Left kidney (tissue), 2 donors: ENCODE data around the gene NOXO1. TPM values are rescaled to one million over a fixed set of nuclear protein-coding genes. Genes with fewer than 3 reads are reported as not detected.

Experiments
- DNase-seq: peaks from one replicate; pipeline ENCODE4 v3.0.0-alpha.2; 2013
- polyA plus RNA-seq: library from polyadenylated mRNA; unstranded; fragments of 120-200 nt; gene quantifications from one replicate; pipeline ENCODE4 v1.2.1, GENCODE V29; 2013; ENCODE audit not compliant: insufficient read length

Gene NOXO1
- polyA plus RNA-seq, 1 donor, result 0.78 TPM

- DNase-seq, result no peak
Observed at GRCh38 chr16:1997494-1998359, 16.5 kb upstream of the NOXO1 start.

- no peak for DNase-seq
Observed at GRCh38 chr16:1993731-1994131, 12.5 kb upstream of the NOXO1 start.

GRCh38 chr16:1992704-1993317 is 11.5 kb upstream of the NOXO1 start:
- no peak for DNase-seq

- peak; percentile 83 for DNase-seq
Observed at GRCh38 chr16:1991948-1992703, 10.9 kb upstream of the NOXO1 start.

- no peak for DNase-seq
Observed at GRCh38 chr16:1991588-1991947, 10.3 kb upstream of the NOXO1 start.

GRCh38 chr16:1991135-1991551 is 9.9 kb upstream of the NOXO1 start:
- no peak for DNase-seq

- no peak for DNase-seq
Observed at GRCh38 chr16:1990351-1991134, 9.3 kb upstream of the NOXO1 start.

- DNase-seq, result no peak
Observed at GRCh38 chr16:1990101-1990350, 8.8 kb upstream of the NOXO1 start.

GRCh38 chr16:1989209-1990100 is 8.2 kb upstream of the NOXO1 start, which contains the start of gene SYNGR3:
Gene SYNGR3 (plus strand): TSS chr16:1989970. CDS start chr16:1990103, 133 bp downstream.
- DNase-seq, result no peak

- DNase-seq, result no peak
Observed at GRCh38 chr16:1987198-1987597, 5.9 kb upstream of the NOXO1 start.

GRCh38 chr16:1985466-1986150 is 4.3 kb upstream of the NOXO1 start:
- DNase-seq, result no peak

- no peak for DNase-seq
Observed at GRCh38 chr16:1984347-1985225, 3.3 kb upstream of the NOXO1 start.

- DNase-seq, result peak; percentile 86
Observed at GRCh38 chr16:1983544-1984346, 2.5 kb upstream of the NOXO1 start, which contains the start of gene GFER. Gene GFER (plus strand): TSS chr16:1984193. CDS start chr16:1984219, 26 bp downstream.

- no peak for DNase-seq
Observed at GRCh38 chr16:1982991-1983543, 1.8 kb upstream of the NOXO1 start.

- no peak for DNase-seq
Observed at GRCh38 chr16:1982013-1982433, 754 bp upstream of the NOXO1 start.

GRCh38 chr16:1980770-1981087 is 540 bp downstream of the NOXO1 start:
- no peak for DNase-seq

- no peak for DNase-seq
Observed at GRCh38 chr16:1980030-1980769, 1.1 kb downstream of the NOXO1 start.
